MM.1S (cell line): ENCODE data around the gene NF2.

Experiments
- DNase-seq: peaks from one replicate; pipeline ENCODE4 v3.0.0-alpha.2; 2015
- H2AFZ ChIP-seq: fragments of 300-600 bp; sonication (generic); 2 replicates; pipeline ENCODE4 v1.6.0; 2016; ENCODE audit warnings: antibody characterized with exemption, low read length
- H3F3A ChIP-seq: fragments of 300-600 bp; sonication (generic); 2 replicates; pipeline ENCODE4 v1.6.1; 2016; ENCODE audit warnings: mild to moderate bottlenecking, antibody characterized with exemption, low read length, moderate library complexity, mixed read lengths; ENCODE audit not compliant: insufficient read depth
- H3K27ac ChIP-seq: fragments of 300-600 bp; sonication (generic); 2 replicates; pipeline ENCODE4 v1.5.1; 2016; ENCODE audit warnings: mild to moderate bottlenecking, low read length
- H3K27me3 ChIP-seq: fragments of 300-600 bp; sonication (generic); replicated peaks from 2 replicates; pipeline ENCODE4 v1.6.0; 2016; ENCODE audit warnings: low read length; ENCODE audit not compliant: insufficient read depth
- H3K36me3 ChIP-seq: fragments of 300-600 bp; sonication (generic); replicated peaks from 2 replicates; pipeline ENCODE4 v1.6.1; 2016; ENCODE audit warnings: mild to moderate bottlenecking, low read length, mixed read lengths; ENCODE audit not compliant: insufficient read depth
- H3K4me1 ChIP-seq: fragments of 300-600 bp; sonication (generic); 2 replicates; pipeline ENCODE4 v1.6.1; 2016; ENCODE audit warnings: low read length, mixed read lengths
- H3K4me2 ChIP-seq: fragments of 300-600 bp; sonication (generic); 2 replicates; pipeline ENCODE4 v1.6.0; 2016; ENCODE audit warnings: low read depth, low read length
- H3K4me3 ChIP-seq: fragments of 300-600 bp; sonication (generic); 2 replicates; pipeline ENCODE4 v1.5.1; 2016; ENCODE audit warnings: low read length, mixed read lengths
- H3K79me2 ChIP-seq: fragments of 300-600 bp; sonication (generic); 2 replicates; pipeline ENCODE4 v1.6.1; 2016; ENCODE audit warnings: mixed run types, low read length, mixed read lengths
- H3K9ac ChIP-seq: fragments of 300-600 bp; sonication (generic); 2 replicates; pipeline ENCODE4 v1.6.1; 2016; ENCODE audit warnings: low read length, mixed read lengths
- H3K9me2 ChIP-seq: fragments of 300-600 bp; sonication (generic); replicated peaks from 2 replicates; pipeline ENCODE4 v1.6.1; 2016; ENCODE audit warnings: mild to moderate bottlenecking, low read length, mixed read lengths; ENCODE audit not compliant: insufficient read depth
- H3K9me3 ChIP-seq: fragments of 300-600 bp; sonication (generic); replicated peaks from 2 replicates; pipeline ENCODE4 v1.6.1; 2016; ENCODE audit warnings: mild to moderate bottlenecking, low read length, mixed read lengths; ENCODE audit not compliant: insufficient read depth
- H4K20me1 ChIP-seq: fragments of 300-600 bp; sonication (generic); 2 replicates; pipeline ENCODE4 v1.6.1; 2016; ENCODE audit warnings: mild to moderate bottlenecking, low read length, moderate library complexity, mixed read lengths; ENCODE audit not compliant: insufficient read depth
- CTCF ChIP-seq: fragments of 300-600 bp; sonication (generic); IDR thresholded peaks from 2 replicates; pipeline ENCODE4 v1.5.1; 2016; ENCODE audit warnings: antibody characterized with exemption, low read length, mixed read lengths
- EZH2 ChIP-seq: fragments of 300-600 bp; sonication (generic); optimal IDR thresholded peaks from 2 replicates; pipeline ENCODE3; 2017; ENCODE audit warnings: low read depth, mild to moderate bottlenecking, antibody characterized with exemption, low read length, mixed read lengths
- EZH2phosphoT487 ChIP-seq: fragments of 300-600 bp; sonication (generic); IDR thresholded peaks from 2 replicates; pipeline ENCODE4 v1.6.1; 2018; ENCODE audit warnings: antibody characterized with exemption, low read length

The NF2 gene

DNA sequence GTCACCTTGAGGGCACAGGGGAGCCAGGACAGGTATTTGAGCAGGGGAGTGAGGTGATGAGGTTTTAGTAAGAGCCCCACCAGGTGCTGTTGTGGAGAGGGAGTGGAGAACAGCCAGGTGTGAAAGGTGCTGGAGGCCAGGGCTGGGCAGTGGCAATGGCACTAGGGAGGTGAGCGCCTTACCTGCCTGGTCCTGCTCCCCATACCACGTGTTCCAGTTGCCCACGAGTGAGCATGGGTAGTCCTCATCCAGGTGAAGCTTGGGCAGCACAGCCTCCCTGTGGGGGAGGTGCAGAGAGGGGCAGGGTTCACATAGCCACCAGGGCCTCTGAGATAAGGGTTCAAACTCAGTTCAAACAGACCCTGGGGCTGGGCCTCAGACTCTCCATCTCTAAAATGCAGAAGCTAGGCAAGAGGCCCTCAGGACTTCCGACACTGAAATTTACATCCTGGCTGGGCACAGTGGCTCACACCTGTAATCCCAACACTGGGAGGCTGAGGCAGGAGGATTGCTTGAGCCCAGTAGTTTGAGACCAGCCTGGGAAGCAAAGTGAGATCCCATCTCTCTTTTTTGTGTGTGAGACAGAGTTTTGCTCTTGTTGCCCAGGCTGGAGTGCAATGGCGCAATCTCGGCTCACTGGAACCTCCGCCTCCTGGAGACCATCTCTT lies 34.3 kb upstream of the NF2 start:
- H3K36me3 ChIP-seq, result no peaks in the 10 kb centered on the region
- H3K27ac ChIP-seq, result no peak overlapping the region
- H3K4me3 ChIP-seq, result no peak overlapping the region
- no peaks in the 10 kb centered on the region for H3K4me1 ChIP-seq
- H4K20me1 ChIP-seq, result no peaks in the 10 kb centered on the region
- H3K9ac ChIP-seq, result no peak overlapping the region
- no peak overlapping the region for H3K4me2 ChIP-seq
- H3F3A ChIP-seq, result no peaks in the 10 kb centered on the region
- no peaks in the 10 kb centered on the region for H3K9me3 ChIP-seq
- no peak overlapping the region for H2AFZ ChIP-seq
- TF ChIP-seq CTCF (no peak), EZH2phosphoT487 (no peak), EZH2 (no peak)
- H3K79me2 ChIP-seq, result no peaks in the 10 kb centered on the region
- H3K9me2 ChIP-seq, result no peaks in the 10 kb centered on the region
- DNase-seq, result no peak
- no peaks in the 10 kb centered on the region for H3K27me3 ChIP-seq

DNA sequence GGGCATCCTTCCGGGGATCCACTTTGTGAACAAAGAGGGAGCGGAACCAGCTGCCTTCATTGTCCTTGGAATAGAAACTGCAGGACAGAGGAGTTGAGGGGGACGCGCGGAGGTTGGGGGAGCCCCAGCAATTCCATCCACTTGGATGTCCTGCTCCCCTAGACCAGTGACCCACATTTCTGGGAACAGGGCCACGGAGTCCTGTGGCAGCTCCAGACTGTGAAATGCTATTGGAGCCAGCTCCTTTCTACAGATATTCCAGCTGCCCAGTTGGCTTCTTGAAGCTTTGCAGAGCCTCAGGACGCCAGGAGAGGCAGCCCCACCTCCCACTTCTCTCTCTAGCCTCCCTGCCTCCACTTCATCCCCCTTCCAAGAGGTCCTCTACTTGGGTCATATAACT lies 33.0 kb upstream of the NF2 start:
- H3K9me2 ChIP-seq, result no peaks in the 10 kb centered on the region
- DNase-seq, result no peak
- no peak for TF ChIP-seq CTCF
- no peak for TF ChIP-seq EZH2
- TF ChIP-seq EZH2phosphoT487, result no peak
- H3K27ac ChIP-seq, result no peak overlapping the region
- no peak overlapping the region for H2AFZ ChIP-seq
- no peaks in the 10 kb centered on the region for H3K9me3 ChIP-seq
- no peaks in the 10 kb centered on the region for H3F3A ChIP-seq
- no peak overlapping the region for H3K9ac ChIP-seq
- H3K79me2 ChIP-seq, result no peaks in the 10 kb centered on the region
- no peaks in the 10 kb centered on the region for H3K27me3 ChIP-seq
- no peak overlapping the region for H3K4me2 ChIP-seq
- H3K4me1 ChIP-seq, result no peaks in the 10 kb centered on the region
- H3K4me3 ChIP-seq, result no peak overlapping the region
- H4K20me1 ChIP-seq, result no peaks in the 10 kb centered on the region
- no peaks in the 10 kb centered on the region for H3K36me3 ChIP-seq

DNA sequence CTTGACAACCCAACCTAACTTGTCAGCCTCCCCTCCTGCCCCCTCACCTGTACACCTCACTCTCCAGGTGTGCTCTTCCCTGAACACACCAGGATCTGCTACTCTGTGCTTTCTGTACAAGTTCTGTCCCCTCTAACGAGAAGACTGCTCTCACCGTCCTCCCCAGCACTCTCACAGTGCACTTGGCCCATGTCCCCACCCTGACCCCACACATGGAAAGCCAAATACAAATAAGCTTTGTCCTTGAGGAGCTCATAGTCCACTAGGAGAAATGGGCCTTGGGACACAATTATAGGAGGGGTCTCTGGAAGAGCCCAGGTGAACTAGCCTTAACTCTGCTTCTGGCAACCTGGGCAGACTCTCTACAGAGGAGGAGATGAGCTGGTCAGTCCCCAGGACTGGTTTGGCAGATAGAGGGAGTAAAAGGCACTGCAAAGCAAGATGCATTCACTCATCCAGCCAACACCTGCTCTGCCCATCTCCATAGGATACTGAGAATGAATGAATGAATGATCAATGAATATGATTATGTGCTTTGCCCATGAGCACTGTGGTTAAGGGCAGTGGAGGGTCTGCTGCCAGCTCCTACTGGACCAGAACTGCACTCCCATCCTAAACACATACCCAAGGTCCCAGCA lies 32.4 kb upstream of the NF2 start:
- no peaks in the 10 kb centered on the region for H3K79me2 ChIP-seq
- no peaks in the 10 kb centered on the region for H3K9me3 ChIP-seq
- no peaks in the 10 kb centered on the region for H3K9me2 ChIP-seq
- H3K36me3 ChIP-seq, result no peaks in the 10 kb centered on the region
- no peak overlapping the region for H3K4me2 ChIP-seq
- H3K27me3 ChIP-seq, result no peaks in the 10 kb centered on the region
- no peak overlapping the region for H3K4me3 ChIP-seq
- no peaks in the 10 kb centered on the region for H4K20me1 ChIP-seq
- H3F3A ChIP-seq, result no peaks in the 10 kb centered on the region
- TF ChIP-seq EZH2phosphoT487 (no peak), CTCF (no peak), EZH2 (no peak)
- no peaks in the 10 kb centered on the region for H3K4me1 ChIP-seq
- no peak overlapping the region for H3K9ac ChIP-seq
- no peak for DNase-seq
- no peak overlapping the region for H3K27ac ChIP-seq
- no peak overlapping the region for H2AFZ ChIP-seq
